ENCODE measurements around the gene CACNG8.

The CACNG8 gene

DNA sequence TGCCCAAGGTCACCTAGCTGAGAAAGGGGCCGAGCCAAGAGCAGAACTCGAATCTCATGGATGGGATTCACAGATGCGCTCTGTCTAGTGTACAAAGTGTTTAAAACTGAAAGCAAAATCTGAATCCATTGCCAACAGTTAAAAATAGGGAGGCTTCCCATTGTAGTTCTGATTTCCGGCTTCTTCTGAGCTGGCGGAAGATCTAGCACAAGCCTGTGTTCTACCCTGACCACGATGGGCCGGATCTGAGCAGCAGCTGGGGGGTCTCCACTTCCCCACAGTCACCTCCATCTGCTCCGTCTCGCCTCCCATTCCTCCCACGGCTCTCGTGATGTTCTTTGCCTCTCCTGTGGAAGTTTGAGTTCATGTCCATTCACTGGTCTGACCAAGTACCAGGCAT lies 2.4 kb downstream of the CACNG8 start:
- no peak for DNase-seq

DNA sequence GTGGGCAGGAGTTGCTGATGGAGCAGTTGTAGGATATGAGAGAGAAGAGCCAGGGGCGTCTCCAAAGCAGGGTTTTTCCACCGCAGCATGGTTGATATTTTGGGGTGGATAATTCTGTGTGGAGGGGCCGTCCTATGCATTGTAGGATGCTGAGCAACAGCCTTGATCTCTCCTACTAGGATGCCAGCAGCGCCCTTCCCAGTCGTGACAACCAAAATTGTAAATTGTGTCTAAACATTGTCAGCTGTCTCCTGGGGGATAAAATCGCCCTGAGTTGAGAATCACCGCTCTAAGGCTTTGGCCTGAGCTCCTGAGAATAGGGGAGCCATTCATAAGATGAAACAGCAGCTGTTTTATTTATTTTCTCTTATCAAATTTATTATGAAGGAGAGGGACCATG lies 4.2 kb downstream of the CACNG8 start:
- no peak for DNase-seq

DNA sequence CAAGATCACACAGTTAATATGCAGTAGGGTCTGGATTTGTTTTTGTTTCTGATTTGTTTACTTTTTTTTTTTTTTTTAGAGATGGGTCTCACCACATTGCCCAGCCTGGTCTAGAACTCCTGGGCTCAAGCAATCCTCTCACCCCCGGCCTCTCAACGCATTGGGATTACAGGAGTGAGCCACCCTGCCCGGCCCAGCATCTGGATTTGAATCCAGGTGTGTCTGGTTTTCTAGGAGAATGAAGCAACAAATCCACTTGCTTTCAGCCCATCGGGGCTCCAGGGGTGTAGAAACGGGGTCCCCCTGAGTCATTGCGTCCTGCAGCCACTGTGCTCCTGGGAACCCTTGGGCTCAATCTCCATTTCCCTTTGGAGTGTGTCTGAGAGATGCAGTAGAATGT lies 6.6 kb downstream of the CACNG8 start:
- no peak for DNase-seq

DNA sequence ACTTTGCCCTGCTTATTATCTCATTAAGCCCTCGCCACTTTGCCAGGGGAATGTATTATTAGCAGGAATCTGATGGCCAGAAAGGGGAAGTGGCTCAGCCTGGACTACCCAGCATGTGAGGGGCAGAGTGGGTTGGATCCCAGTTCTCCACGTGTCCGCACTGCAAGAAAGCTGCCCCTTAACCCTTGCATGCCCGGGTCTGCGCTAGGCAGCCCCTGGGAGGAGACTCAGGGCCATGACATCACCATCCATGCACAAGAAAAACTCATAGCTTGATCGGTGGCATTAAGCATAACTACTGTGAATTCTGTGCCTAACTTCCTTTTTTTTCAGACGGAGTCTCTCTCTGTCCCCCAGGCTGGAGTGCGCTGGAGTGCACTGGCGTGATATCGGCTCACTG lies 8.9 kb downstream of the CACNG8 start:
- no peak for DNase-seq

DNA sequence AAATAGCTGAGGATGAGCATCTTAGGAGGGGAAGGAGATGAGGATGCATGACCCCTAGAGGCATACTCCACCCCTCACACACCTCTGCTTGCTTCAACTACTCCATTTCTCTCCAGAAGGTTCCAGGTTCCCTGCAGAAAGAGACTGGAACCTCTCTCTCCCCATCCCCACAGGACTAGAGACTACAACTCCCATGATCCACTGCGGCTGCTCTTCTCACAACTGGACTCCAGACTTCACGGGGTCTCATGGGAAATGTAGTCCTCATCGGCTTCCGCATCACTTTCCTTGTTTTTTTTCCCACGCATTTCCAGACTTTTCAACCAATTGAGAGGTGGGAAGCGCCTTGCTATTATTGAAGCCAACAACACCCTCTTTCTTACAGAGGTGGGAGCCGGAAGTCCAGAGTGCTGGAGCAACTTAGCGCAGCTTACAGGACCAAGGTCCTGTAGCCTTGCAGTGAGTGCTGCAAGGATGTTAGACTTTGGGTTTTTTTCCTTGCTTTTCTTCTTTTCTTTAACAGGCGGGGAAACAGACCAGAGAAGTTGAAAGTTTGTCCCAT lies 14.8 kb downstream of the CACNG8 start:
- peak; percentile 20 for DNase-seq

DNA sequence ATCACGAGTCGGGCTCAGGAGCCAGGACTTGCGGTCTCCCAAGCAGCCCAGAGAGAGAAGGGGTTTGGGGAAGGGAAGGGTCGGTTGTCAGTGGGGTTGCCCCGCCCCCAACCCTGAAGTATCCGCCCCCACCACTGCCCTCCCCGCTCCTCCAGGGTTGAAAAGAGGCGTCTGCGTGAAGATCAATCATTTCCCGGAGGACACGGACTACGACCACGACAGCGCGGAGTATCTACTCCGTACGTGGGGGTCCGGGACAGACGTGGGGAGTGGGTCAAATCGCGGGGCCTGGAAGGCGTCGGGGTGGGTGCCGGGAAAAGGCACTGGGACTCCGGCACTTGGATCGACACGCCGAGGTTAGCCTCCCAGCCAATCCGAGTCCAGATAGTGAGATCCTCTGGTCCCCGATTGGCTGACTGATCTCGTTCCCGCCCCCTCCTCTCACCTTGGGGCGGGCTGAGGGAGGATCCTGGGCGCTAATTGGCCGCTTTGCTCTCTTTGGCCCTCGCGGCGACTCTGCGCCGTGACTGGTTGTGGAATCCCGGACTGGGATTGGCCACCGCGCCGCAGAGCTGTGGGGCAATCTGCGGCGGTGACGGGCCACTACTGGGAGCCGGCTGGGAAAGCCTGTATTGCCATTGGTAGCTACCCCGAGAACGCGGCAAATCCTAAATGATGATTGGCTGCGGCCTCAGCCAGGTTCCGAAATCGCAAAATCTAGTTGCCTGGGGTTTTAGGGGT lies 15.4 kb downstream of the CACNG8 start:
- DNase-seq = no peak

DNA sequence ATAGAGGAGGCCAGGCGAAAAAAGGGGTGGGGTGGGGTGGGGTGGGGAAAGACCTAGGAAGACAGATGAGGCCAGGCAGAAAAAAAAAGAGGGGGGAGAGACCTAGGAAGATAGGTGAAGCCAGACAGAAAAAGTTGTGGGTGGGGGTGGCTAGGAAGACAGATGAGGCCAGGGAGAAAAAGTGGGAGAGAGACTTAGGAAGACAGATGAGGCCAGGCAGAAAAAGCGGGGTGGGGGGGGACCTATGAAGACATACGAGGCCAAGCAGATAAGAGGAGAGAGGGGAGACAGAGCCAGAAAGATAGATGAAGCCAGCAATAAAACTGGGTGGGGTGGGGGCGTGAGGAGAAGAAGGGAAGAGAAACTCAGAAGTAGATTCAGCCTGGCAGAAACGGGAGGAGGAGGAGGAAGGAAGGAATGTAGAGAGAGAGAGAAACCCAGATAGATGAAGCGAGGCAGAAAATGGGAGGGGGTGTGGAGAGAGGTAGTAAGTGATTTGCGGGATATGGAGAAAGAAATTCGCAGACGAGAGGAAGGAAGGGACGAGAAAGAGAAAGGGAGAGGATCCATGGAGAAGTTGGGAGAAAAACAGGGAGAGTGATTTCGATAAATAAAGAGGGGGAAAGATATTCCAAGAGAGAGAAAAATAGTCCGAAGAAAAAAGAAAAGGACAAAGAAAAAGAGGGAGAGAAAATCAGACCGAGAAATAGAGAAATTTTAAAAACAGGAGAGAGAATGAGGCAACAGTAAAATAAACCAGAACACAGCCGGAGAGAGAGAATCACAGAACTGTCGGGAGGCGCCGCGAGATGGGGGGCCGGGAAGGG lies 16.5 kb downstream of the CACNG8 start:
- no peak for DNase-seq

DNA sequence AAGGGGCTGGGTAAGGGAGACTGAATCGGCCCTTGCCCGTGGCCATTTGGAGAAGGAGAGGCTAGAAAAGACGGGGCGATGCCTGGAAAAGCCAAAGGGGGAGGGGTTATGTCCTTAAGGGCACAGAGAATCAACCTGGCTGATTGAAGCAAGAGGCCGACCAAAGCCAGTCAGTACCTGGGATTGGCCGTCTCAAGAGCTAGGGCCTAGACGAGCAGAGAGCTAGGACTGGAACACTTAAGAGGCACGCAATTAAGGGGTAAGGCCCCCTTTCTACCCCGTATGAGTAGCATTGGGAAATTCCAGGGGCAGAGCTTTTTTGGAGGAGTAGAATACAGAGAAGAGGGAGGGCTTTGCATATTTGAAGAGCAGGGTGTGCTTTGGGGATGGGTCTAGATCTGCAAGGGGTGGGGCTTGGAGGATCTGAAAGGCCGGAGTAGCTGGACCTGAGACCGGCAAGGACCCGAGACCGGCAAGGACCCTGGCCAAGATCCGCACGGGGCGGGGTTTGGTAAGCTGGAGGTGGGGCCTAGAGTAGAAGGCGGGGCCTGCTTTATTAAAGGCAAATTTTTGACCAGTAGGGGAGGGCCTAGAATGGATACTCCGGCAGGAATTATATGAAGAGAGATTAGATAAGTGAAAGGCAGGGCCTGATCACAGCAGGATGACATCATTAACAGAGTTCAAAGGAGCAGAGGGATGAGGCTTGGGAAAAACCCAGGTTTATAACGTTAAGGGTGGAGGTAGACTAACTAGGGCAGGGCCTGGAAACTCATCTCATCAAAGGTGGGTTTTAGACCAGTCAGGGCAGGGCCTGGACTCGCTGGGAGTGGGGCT lies 18.0 kb downstream of the CACNG8 start:
- DNase-seq = no peak

DNA sequence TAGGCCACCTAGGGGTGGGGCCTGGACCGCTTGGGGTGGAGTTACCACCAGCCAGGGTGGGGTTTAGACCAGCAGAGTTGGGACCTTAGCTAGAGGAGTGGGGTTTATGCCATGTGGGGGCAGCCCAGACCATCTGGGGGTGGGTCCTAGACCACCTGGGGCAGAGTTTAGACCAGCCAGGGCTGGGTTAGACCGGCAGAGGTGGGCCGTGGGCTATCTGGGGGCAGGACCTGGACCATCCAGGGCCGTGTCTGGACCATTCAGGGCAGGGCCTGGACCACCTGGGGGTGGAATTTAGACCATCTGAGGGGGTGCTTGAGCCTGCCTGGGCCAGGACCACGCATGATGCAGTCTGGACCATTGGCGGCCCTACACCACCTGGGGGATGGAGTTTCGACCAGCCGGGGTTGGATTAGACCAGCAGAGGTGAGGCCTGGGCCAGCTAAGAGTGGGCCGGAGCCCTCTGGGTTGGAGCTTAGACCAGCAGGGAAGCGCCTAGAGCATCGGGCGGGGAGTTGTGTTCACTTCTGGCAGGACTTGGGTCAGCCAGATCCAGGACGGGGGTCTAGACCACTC lies 18.7 kb downstream of the CACNG8 start:
- no peak for DNase-seq

DNA sequence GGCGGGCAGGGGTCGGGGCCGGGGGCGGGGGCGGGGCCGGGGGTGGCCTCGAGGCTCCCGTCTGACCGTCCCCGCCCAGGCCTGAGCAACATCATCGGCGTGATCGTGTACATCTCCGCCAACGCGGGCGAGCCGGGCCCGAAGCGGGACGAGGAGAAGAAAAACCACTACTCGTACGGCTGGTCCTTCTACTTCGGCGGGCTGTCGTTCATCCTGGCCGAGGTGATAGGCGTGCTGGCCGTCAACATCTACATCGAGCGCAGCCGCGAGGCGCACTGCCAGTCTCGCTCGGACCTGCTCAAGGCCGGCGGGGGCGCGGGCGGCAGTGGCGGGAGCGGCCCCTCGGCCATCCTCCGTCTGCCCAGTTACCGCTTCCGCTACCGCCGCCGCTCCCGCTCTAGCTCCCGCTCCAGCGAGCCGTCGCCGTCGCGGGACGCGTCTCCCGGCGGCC lies 19.3 kb downstream of the CACNG8 start:
- no peak for DNase-seq

DNA sequence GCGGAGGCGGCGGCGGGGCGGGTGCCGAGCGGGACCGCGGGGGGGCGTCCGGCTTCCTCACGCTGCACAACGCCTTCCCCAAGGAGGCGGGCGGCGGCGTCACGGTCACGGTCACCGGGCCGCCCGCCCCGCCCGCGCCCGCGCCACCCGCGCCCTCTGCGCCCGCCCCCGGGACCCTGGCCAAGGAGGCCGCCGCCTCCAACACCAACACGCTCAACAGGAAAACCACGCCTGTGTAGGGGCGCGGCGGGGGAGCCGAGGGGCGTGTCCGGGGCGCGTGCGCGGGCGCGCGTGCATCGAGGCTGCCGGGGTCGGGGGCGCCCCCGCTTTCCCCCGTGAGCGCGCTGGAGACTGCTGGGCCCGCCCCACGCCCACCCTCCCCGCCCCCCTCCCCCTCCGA lies 19.9 kb downstream of the CACNG8 start:
- DNase-seq = no peak

DNA sequence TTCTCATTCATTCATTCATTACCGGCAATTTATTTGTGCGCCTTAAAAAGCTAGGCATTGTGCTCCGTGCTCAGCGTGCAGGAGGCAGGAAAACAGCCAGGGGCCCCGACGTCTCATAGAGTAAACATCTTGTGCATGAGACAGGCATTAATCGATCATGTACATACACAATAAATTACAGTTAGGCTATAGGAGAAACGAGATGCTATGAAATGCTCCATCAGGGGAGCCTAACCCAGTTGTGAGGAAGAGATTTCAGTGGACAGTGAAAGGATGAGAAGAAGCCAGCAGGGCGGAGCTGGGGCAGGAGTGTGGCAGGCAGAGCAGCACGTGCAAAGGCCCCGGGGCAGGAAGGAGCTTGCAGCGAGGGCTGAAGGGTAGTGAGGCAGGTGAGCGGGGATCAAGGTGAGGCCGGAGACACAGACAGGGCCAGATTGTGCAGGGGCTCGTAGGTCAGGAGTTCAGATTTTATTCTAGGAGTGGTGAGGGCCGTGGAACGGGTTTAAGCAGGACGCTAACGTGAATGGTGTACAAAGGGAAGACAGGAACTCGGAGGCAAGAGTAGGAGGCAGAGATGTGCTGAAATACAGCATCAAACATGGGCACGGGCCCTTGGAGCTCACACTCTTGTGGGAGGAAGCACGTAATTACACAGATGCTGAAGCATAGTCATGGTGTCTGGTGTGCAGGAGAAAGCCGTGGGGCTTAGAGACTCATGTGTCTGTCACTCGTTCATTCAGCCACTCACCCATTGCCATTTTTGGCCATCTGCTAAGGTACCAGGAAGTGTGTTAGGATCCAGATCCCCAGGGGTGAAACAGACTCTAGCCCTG lies 20.9 kb downstream of the CACNG8 start:
- no peak for DNase-seq

DNA sequence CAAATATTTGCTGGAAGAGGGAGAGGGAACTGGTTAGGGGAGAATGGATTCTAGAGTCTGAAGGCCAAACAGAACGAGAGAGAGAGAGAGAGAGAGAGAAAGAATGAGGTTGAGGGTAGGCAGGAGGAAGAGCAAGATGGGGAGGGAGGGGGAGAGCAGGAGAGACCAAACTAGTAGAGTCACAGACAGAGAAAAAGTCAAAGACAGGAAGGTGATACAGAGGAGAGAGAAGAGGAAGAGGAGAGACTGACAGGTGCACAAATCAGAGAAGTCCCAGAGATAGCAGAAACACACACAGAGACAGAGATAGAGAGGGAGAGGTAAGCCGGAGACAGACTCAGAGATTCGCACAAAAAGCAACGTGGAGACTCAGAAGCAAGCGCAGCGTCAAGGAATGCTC lies 23.1 kb downstream of the CACNG8 start:
- no peak for DNase-seq

DNA sequence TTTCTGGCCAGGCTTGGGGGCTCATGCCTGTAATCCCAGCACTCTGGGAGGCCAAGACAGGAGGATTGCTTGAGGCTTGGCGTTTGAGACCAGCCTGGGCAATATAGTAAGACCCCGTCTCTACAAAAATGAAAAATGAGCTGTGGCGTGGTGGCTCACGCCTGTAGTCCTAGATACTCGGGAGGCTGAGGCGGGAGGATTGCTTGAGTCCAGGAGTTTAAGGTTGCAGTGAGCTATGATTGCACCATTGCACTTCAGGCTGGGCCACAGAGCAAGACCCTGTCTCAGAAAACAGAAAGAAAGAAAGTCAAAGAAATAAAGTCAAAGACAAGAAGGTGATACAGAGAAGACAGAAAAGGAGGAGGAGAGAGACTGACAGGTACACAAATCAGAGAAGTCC lies 26.2 kb downstream of the CACNG8 start:
- no peak for DNase-seq

DNA sequence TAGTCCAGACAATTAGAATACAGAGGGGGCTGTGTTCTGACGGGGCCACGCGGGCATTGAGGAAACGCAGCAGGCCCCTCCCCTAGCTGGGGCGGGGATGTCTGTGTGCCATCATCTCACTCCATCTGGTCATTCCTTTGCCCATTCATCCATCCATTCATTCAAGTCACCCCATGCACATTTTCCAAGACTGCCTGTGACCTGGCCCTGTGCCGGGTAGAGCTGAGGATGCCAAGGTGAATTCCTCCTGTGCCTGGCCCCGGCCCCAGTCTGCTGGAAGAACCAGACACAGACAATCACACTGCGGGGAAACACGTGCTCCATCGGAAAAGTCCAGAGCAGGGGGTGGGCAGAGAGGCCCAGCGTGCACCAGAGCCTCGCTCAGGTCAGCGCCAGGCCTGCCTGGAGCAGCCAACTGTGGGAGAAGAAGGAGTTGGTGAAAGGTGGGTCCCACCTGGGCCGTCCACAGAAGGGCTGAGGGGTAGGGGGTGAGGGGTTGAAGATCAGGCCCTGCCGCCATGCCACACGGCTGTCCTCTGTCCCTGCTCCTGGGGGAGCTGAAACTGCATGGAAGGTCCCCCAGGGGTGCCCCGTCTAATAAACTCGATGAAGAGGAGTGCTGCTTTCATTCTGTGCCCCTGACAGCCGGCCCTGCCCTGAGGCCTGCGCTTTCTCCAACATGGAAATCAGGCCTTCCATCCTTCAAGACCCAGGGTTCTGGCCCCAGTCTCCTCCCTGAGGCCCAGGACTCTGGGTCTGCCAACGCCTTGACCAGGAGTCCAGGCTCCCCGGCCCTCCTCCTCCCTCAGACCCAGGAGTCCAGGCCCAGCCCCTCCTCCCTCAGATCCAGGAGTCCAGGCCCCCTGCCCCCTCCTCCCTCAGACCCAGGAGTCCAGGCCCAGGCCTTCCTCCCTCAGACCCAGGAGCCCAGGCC lies 27.1 kb downstream of the CACNG8 start:
- DNase-seq = no peak

DNA sequence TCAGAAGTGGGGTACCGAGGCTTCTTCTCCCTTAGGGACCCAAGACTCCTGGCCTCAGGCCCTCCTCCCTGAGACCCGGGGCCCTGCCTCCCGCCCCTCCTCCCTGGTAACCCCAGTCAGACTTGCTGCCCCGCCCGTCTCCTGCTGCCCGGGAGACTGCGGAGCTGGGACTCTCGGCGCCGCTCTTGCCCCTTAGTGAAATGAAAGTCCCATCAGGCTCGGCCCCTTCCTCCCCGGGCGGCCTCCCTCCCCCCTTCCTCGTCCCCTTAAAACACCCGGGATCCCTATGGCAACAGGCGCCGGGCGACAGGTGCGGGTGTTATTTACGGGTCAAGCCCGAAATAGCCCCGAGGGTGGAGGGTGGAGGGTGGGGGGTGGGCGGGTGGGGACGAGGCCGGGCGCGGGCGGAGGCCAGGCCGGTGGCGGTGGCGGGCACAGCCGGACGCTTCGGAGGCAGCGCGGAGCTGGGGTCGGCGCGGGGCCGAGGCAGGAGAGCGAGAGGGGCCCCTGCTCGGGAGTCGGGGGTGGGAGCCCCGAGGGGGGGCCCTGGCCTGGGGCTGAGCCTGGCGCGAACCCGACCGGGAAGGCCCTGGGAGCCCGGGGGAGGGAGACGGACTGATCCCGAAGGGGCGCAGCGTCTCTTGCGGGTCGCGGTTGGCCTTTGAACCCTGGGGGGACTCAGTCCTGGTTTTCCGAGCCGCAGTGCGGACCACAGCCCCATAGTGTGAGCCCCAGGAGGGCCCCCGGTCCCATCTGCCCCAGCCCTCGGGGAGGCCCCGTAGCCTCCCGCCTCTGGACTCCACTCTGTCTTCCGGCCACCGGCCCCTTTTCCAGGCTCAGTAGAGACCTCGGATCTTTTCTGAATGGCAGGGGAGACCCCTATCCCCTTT lies 28.7 kb downstream of the CACNG8 start, which contains the start of gene CACNG6:
TSS of gene CACNG6 (plus strand) at position 414 of the 890 bp plus-strand sequence. CDS start 1,241 bp downstream, outside the sequence.
- DNase-seq = no peak

DNA sequence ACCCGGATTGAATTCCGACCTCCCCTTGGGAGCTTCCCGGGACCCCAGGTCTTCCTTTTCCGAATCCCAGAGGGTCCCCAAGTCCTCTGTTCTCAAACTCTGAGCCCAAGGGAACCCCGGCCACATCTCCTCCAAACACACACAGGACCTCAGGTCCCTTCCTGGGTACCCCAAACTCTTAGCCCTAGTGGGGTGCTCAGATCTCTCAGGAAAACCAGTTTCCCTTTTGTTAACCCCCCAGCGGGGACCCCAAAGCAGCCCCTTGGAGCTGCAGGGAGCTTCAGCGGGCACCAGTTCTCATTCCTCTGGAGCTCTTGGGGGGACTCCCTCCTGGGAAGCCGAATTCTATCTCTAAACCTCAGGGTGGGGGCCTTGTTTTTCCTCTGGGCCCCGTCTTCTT lies 29.5 kb downstream of the CACNG8 start:
- DNase-seq = no peak

DNA sequence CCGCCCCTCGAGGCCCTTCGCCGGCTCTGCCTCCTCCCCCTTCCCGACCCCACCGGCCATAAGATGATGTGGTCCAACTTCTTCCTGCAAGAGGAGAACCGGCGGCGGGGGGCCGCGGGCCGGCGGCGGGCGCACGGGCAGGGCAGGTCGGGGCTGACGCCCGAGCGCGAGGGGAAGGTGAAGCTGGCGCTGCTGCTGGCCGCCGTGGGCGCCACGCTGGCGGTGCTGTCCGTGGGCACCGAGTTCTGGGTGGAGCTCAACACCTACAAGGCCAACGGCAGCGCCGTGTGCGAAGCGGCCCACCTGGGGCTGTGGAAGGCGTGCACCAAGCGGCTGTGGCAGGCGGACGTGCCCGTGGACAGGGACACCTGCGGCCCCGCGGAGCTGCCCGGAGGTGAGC lies 30.1 kb downstream of the CACNG8 start:
- no peak for DNase-seq

DNA sequence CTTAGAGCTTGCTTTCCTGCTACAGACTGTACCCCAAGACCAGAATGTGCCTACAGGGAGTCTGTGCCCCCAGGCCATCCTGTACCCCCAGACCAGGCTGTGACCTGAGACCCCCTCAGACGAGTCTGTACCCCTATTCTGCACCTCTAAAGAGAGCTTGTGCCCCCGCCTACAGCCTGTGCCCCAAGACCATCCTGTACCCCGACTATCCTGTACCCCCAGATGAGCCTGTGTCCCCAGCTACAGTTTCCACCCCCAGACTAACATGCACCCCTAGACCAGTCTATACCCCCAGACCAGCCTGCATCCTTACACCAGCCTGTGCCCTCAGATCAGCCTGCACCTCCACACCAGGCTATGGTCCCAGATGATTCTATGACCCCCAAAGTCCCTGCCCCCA lies 30.7 kb downstream of the CACNG8 start:
- DNase-seq = no peak
